NCI-H1694 (cell line): ENCODE data around the gene FSIP1.
A peak's percentile ranks its signal among the peaks of the same experiment; 100 is the strongest.

ENCODE experiments used
- DNase-seq: peaks from one replicate; lab custom pipeline; 2025; lab: John Stamatoyannopoulos, UW

Gene FSIP1

DNA sequence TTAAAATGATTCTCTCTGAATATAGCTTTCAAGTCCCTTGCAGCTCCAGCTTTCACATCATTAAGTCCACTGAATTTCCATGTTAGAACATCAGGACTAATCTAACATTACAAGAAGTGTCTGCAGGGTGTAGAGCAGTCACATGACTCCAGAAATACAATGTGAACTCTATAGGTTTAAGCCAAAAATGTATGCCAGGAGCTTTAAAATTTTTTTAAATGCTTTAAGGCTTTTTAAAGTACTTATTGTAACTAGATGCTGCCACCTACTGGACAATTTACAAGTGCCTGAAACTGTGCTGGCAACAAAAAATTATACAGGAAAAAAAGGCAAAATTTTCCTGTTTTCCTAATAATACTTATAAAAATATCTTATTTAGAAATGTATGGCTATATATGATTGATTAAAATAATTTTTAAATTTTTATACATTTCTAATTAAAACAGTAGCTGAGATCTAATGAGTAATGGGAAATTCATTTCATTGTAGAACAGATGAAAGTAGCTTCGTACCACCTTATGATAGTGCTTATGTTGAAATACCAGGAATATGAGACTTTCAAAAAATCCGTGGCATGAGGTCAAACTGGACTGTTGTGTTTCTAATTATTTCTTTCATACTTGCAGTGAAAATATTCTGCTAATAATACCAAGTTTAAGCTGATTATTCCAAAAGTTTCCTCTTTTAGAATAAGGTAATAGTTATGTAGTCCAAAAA, 25.7 kb downstream of the FSIP1 start:
- peak; percentile 74 for DNase-seq

DNA sequence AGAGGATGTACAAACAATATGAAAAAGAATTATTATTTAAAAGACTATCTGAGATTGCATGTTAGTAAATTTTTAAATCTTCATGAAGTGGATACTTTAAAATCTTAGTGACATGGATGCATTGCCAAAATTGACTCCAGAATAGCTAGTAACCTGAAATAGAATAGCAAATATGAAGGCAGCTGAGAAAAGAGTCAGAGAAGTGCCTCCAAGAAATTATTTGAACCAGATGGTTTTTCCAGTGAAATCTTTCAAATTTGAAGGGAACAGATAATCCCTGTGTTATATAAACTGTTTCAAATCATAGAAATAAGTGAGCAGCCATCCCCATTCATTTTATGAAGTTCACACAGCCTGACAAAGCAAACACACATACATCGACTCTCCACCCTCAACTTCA, 29.6 kb downstream of the FSIP1 start:
- DNase-seq, result no peak

DNA sequence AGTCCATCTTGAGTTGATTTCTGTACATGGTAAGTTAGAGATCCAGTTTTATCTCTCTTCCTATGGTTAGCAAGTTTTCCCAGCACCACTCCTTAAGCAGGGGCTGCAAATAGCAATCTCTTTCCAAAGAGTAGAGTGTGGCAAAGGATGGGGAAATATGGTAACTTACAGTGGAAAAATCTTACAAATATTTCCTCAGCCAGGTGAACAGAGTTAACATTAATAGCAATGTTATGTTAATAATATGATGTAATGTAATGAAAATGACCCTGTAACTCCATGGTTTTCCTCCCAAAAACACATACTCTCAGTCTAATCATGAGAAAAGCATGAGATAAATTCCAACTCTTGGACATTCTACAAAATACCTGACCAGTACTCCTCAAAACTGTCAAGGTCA, 30.4 kb downstream of the FSIP1 start:
- DNase-seq, result no peak

DNA sequence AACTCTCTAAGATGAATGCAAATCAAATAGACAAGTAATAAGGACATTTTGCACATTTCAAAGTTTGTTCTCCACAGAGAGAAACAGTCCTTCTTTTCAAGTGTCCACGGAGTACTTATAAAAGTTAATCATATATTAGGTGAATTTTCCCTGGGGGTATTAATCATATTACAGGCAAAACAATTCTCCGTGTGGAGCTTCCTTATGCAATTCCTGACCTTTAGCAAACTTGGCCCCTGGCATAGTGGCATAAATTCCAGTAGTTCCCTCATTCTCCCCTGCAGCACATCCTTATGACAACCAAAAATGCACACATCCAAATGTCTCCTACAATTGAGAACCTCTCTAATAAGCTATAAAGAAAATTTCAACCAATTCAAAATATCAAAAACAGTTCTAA, 34.4 kb downstream of the FSIP1 start:
- no peak for DNase-seq

DNA sequence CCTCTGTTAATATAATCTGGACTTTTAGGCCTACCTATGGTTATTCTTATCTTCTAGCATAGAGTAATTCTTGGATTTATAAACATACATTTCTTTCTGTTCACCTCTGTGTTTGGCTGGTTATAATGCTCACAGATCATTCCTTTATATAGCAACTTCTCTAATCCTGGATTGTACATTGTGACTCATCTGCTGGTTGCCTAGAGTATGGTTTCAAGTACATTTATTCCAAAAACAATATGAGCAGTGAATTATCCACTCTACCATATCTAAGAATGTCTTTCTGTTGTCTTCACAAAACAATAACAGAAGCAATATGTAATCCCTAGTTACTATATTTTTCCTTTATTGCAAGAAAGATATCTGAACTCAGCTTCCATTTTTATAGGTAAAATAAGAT, 35.3 kb downstream of the FSIP1 start:
- DNase-seq, result no peak

GRCh38 chr15:39746714-39747276, 35.8 kb downstream of the FSIP1 start:
- no peak for DNase-seq

DNA sequence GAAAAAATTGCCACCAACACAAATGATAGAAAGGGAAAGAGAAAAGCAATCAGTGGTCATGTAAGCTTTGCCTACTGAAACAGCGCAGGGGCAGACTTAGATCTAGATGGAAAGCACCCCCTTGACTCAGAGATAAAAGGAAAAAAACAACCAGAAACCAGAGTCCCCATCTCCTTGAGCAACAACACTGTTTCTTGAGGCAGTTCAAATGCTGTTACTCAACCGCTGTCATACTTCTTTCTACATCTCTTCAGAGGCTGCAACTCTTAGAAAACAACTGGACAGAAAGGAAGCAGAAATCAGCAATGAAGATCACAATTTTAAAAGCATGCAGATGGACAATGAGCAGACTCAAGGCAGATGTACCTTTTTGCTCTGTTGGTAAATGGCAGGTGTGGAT, 36.5 kb downstream of the FSIP1 start:
- no peak for DNase-seq

- no peak for DNase-seq
Observed at GRCh38 chr15:39745415-39745814, 37.2 kb downstream of the FSIP1 start.

- no peak for DNase-seq
Observed at GRCh38 chr15:39744334-39745103, 38.1 kb downstream of the FSIP1 start.

DNA sequence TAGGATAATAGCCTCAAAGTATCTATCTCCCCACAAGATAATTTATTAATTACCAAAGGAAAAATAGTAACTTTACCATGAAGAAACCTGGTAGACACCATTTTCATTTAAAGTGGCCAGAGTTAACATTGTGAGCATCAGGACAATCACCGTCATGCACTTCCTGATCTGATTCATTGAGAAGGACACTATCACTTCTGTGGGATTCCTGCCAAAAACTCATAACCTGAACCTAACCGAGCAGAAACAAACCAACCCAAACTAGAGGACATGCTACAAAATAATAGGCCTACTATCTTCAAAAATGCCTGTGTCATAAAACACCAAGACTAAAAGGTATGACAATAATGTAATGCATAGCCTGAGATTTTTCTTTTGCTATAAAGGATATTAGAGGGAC, 39.0 kb downstream of the FSIP1 start:
- DNase-seq, result no peak

DNA sequence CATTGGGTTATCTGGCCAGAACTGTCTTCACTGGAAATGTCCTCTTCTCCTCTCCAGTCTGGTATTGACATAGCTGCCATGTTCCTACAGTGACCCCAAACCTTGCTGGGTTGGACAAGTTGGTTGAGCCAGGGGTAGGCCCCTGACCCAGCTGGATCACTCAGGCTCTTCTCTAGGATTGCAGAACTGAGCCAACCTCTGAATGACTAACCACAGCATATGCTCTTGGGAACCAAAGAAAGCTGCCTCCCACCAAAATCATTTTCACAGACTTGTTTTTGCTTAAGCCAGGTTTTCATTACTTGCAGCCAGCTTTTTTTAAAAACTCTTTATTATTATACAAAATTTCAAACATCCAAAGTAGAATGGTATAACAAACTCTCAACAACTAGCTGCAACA, 41.4 kb downstream of the FSIP1 start:
- no peak for DNase-seq

DNA sequence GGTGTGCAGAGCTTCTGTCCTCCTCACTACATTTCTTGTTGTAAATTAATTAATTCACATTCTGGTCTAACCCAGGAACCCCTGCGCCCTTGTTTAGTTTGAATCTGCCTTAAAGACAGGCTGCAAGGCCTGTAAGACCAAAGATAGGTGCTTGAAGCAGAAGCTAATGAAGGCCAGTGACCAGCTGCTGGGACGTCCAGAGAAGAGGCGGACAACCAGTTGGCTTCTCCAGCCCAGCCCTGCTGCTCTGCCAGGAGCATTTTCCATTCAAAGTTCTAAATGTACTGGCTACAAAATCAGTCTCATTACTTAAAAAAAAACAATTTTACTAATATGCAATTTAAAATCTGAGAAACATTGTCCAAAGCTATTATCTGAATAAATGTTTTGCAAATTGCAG, 43.6 kb downstream of the FSIP1 start:
- DNase-seq, result no peak

- no peak for DNase-seq
Observed at GRCh38 chr15:39737196-39737550, 45.5 kb downstream of the FSIP1 start.

- no peak for DNase-seq
Observed at GRCh38 chr15:39736412-39737195, 46.0 kb downstream of the FSIP1 start.

GRCh38 chr15:39735120-39735717, 47.4 kb downstream of the FSIP1 start:
- DNase-seq, result no peak

DNA sequence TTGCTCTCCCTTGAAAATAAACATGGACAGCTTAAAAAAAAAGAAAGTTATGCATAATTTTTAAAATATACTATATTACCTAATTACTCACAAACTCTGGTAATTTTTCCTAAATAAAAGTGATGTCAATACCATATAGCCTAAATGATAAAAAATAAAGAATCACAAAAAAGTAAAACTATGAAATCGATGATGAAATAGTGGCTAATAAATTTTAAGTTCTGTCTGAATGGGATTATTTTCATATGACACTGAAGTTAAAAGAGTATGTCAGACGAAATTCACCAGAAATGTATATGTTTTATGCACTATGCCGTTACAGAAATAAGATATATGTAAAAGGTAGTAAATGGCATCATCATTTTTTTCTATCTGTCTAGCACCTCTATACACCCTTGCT, 51.4 kb downstream of the FSIP1 start:
- no peak for DNase-seq

GRCh38 chr15:39730552-39730951, 52.1 kb downstream of the FSIP1 start:
- no peak for DNase-seq

DNA sequence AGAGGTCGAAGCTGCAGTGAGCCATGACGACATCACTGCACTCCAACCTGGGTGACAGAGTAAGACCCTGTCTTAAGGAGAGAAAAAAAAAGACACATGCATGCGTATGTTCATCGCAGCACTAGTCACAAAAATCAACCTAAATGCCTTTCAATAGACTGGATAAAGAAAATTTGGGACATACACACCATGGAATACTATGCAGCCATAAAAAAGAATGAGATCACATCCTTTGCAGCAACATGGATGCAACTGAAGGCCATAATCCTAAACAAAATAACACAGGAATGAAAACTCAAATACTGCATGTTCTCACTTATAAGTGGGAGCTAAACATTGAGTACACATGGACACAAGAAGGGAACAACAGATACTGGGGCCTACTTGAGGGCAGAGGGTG, 53.1 kb downstream of the FSIP1 start:
- DNase-seq, result no peak

DNA sequence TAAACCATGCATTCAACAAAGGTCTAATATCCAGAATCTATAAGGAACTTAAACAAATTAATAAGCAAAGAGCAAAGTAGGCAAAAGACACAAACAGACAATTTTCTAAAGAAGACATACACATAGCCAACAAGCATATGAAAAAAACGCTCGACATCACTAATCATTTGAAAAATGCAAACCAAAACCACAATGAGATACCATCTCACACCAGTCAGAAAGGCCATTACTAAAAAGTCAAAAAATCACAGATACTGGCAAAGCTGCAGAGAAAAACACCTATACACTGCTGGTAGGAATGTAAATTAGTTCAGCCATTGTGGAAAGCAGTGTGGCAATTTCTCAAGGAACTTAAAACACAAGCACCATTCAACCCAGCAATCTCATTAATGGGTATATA, 53.8 kb downstream of the FSIP1 start:
- DNase-seq, result no peak

DNA sequence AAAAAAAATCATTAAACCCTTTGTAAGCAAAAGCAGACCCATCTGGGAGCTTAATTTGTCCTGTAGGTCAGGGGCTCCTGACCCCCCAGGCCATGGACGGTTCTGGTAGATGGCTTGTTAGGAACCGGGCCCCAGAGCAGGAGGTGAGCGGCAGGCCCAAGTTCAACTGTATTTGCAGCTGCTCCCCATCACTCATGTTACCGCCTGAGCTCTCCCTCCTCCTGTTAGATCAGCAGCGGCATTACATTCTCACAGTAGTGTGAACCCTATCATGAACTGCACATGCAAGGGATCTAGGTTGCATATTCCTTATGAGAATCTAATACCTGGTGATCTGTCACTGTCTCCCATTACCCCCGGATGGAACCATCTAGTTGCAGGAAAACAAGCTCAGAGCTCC, 60.7 kb downstream of the FSIP1 start:
- no peak for DNase-seq

- no peak for DNase-seq
Observed at GRCh38 chr15:39720621-39721611, 61.7 kb downstream of the FSIP1 start.
